K562 (cell line): ENCODE measurements around the gene BORCS8.

Source experiments
- CHD2 ChIP-seq: IDR thresholded peaks from 2 replicates; pipeline ENCODE4 v1.6.1; 2011; ENCODE audit warnings: low read depth, low read length
- MAZ ChIP-seq, 2 experiments: fragments of 450-650 bp in 1 of 2; sonication (generic) in 1 of 2; formaldehyde crosslinking; IDR thresholded peaks in 1 of 2; conservative IDR thresholded peaks in 1 of 2; 2 replicates each; pipeline versions ENCODE4 v1.4.0 to v1.5.0; 2020; ENCODE audit warnings: mild to moderate bottlenecking in 1 of 2, missing genetic modification reagents in 1 of 2
- RAD21 ChIP-seq, 2 experiments: fragments of 250-450 bp in 1 of 2; fragments of 450-650 bp in 1 of 2; sonication (Bioruptor Pico) in 1 of 2; formaldehyde crosslinking in 1 of 2; IDR thresholded peaks in 1 of 2; conservative IDR thresholded peaks in 1 of 2; 2 replicates each; pipeline versions ENCODE4 v1.4.0 to v1.8.0; 2020 to 2022; ENCODE audit warnings: mild to moderate bottlenecking in 2 of 2, moderate library complexity in 1 of 2
- SMAD1 ChIP-seq: fragments of 150-350 bp; IDR thresholded peaks from 2 replicates; pipeline ENCODE4 v1.6.1; 2014; ENCODE audit warnings: low read length, low read depth; ENCODE audit not compliant: partially characterized antibody
- TAF1 ChIP-seq: IDR thresholded peaks from 2 replicates; pipeline ENCODE4 v1.6.1; 2011; ENCODE audit warnings: mild to moderate bottlenecking, low read length, moderate library complexity; ENCODE audit not compliant: insufficient read depth, control insufficient read depth, severe bottlenecking; ENCODE audit errors: extremely low read depth
- TF ChIP-seq, protein P1 (sequence below), 3 experiments: IDR thresholded peaks in 2 of 3; conservative IDR thresholded peaks in 1 of 3; 2 replicates each; pipeline ENCODE4 v1.5.1; 2011 to 2012; ENCODE audit warnings: low read length in 3 of 3, mild to moderate bottlenecking in 3 of 3, control low read depth in 2 of 3, improper control_type of control experiment in 1 of 3, inconsistent platforms in 1 of 3, low read depth in 1 of 3, mixed read lengths in 1 of 3, moderate library complexity in 1 of 3; ENCODE audit not compliant: insufficient read depth in 2 of 3

GRCh38 chr19:19201697-19202630 is 10.0 kb upstream of the BORCS8 start:
- TF ChIP-seq MAZ (CRISPR knock-in tag; conservative IDR thresholded peaks at IDR 0.05 in 1 of 2, IDR thresholded peaks at IDR 0.05 in 1 of 2) (no peak), CHD2 (no peak), RAD21 (CRISPR knock-in tag; conservative IDR thresholded peaks at IDR 0.05 in 1 of 2, IDR thresholded peaks at IDR 0.05 in 1 of 2) (no peak), SMAD1 (no peak), TAF1 (no peak)
- TF ChIP-seq, protein P1, sequence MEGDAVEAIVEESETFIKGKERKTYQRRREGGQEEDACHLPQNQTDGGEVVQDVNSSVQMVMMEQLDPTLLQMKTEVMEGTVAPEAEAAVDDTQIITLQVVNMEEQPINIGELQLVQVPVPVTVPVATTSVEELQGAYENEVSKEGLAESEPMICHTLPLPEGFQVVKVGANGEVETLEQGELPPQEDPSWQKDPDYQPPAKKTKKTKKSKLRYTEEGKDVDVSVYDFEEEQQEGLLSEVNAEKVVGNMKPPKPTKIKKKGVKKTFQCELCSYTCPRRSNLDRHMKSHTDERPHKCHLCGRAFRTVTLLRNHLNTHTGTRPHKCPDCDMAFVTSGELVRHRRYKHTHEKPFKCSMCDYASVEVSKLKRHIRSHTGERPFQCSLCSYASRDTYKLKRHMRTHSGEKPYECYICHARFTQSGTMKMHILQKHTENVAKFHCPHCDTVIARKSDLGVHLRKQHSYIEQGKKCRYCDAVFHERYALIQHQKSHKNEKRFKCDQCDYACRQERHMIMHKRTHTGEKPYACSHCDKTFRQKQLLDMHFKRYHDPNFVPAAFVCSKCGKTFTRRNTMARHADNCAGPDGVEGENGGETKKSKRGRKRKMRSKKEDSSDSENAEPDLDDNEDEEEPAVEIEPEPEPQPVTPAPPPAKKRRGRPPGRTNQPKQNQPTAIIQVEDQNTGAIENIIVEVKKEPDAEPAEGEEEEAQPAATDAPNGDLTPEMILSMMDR (IDR thresholded peaks at IDR 0.05 in 2 of 3, conservative IDR thresholded peaks at IDR 0.05 in 1 of 3; ENCODE audit: insufficient read depth in 2 of 3, low read depth in 1 of 3, low read length in 3 of 3) = no peak
